OCI-LY3 (cell line): ENCODE results near the gene CASR.

Experiments
- H2AFZ ChIP-seq: fragments of 200-600, 300-600 bp; shearing (Covaris generic); 2 replicates; pipeline ENCODE4 v1.6.0; 2014; ENCODE audit warnings: antibody characterized with exemption, low read depth, low read length
- H3K27ac ChIP-seq: fragments of 200-600, 300-600 bp; sonication (generic); 2 replicates; pipeline ENCODE4 v1.5.1; 2014; ENCODE audit warnings: mild to moderate bottlenecking, low read length, moderate library complexity, mixed read lengths
- H3K27me3 ChIP-seq: fragments of 200-600, 300-600 bp; sonication (generic); 2 replicates; pipeline ENCODE4 v1.6.1; 2014; ENCODE audit warnings: low read depth, low read length, mixed read lengths
- H3K36me3 ChIP-seq: fragments of 200-600, 300-600 bp; sonication (generic); replicated peaks from 2 replicates; pipeline ENCODE3; 2014; ENCODE audit warnings: low read depth, low read length, mixed read lengths
- H3K4me1 ChIP-seq: fragments of 300-600, 200-600 bp; sonication (generic); 2 replicates; pipeline ENCODE4 v1.6.1; 2014; ENCODE audit warnings: low read length, mixed read lengths
- H3K4me2 ChIP-seq: fragments of 200-600, 300-600 bp; sonication (generic); 2 replicates; pipeline ENCODE4 v1.6.1; 2014; ENCODE audit warnings: low read length, mixed read lengths
- H3K4me3 ChIP-seq: fragments of 300-600, 200-600 bp; sonication (generic); 2 replicates; pipeline ENCODE4 v1.5.1; 2014; ENCODE audit warnings: antibody characterized with exemption, mild to moderate bottlenecking, low read length, moderate library complexity
- H3K79me2 ChIP-seq: fragments of 300-600, 200-600 bp; shearing (Covaris generic); 2 replicates; pipeline ENCODE4 v1.6.1; 2014; ENCODE audit warnings: mild to moderate bottlenecking, low read length, mixed read lengths
- H3K9ac ChIP-seq: fragments of 300-600, 200-600 bp; shearing (Covaris generic); 2 replicates; pipeline ENCODE4 v1.6.0; 2014; ENCODE audit warnings: mild to moderate bottlenecking, low read length, moderate library complexity
- H3K9me3 ChIP-seq: fragments of 200-600, 300-600 bp; shearing (Covaris generic); 2 replicates; pipeline ENCODE4 v1.6.1; 2014; ENCODE audit warnings: low read length, mixed read lengths; ENCODE audit not compliant: insufficient read depth
- H4K20me1 ChIP-seq: fragments of 200-600, 300-600 bp; sonication (generic); 2 replicates; pipeline ENCODE4 v1.6.1; 2016; ENCODE audit warnings: low read length, mixed read lengths; ENCODE audit not compliant: insufficient read depth
- EZH2phosphoT487 ChIP-seq: fragments of 200-600 bp; shearing (Covaris generic); IDR thresholded peaks from 2 replicates; pipeline ENCODE4 v1.6.1; 2018; ENCODE audit warnings: antibody characterized with exemption, mixed run types, low read depth
- TF ChIP-seq, protein P1 (sequence below): fragments of 200-600, 300-600 bp; sonication (generic); IDR thresholded peaks from 2 replicates; pipeline ENCODE4 v1.5.1; 2014; ENCODE audit warnings: antibody characterized with exemption, low read length, low read depth

Gene CASR, protein sequence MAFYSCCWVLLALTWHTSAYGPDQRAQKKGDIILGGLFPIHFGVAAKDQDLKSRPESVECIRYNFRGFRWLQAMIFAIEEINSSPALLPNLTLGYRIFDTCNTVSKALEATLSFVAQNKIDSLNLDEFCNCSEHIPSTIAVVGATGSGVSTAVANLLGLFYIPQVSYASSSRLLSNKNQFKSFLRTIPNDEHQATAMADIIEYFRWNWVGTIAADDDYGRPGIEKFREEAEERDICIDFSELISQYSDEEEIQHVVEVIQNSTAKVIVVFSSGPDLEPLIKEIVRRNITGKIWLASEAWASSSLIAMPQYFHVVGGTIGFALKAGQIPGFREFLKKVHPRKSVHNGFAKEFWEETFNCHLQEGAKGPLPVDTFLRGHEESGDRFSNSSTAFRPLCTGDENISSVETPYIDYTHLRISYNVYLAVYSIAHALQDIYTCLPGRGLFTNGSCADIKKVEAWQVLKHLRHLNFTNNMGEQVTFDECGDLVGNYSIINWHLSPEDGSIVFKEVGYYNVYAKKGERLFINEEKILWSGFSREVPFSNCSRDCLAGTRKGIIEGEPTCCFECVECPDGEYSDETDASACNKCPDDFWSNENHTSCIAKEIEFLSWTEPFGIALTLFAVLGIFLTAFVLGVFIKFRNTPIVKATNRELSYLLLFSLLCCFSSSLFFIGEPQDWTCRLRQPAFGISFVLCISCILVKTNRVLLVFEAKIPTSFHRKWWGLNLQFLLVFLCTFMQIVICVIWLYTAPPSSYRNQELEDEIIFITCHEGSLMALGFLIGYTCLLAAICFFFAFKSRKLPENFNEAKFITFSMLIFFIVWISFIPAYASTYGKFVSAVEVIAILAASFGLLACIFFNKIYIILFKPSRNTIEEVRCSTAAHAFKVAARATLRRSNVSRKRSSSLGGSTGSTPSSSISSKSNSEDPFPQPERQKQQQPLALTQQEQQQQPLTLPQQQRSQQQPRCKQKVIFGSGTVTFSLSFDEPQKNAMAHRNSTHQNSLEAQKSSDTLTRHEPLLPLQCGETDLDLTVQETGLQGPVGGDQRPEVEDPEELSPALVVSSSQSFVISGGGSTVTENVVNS

DNA sequence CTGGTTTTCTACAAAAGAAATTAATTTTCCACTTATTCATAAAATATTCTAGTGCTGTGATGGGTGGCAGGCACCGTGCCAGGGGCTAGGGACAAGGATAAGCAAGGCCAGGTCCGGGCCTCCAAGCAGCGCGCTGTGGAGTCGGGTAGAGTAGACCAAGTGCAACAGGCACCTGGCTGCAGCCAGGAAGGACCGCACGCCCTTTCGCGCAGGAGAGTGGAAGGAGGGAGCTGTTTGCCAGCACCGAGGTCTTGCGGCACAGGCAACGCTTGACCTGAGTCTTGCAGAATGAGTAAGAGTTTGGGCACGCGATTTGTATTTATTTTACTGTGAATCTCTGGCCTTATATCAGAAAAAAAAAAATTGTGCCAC, at the start of gene CASR:
CASR (plus strand) TSS at position 148 of the 372 bp plus-strand sequence. CDS start 70,522 bp downstream, outside the sequence.
- H3K4me2 ChIP-seq = no peak within 1 kb of the TSS
- H3K79me2 ChIP-seq = no peaks in the 10 kb centered on the region
- no peak within 1 kb of the TSS for H2AFZ ChIP-seq
- no peak within 1 kb of the TSS for H3K27ac ChIP-seq
- no peak within 1 kb of the TSS for H3K9ac ChIP-seq
- no peak within 1 kb of the TSS for H3K4me3 ChIP-seq
- no peaks in the 10 kb centered on the region for H3K9me3 ChIP-seq
- no peaks in the 10 kb centered on the region for H3K36me3 ChIP-seq
- TF ChIP-seq EZH2phosphoT487 = no peak
- TF ChIP-seq, protein P1, sequence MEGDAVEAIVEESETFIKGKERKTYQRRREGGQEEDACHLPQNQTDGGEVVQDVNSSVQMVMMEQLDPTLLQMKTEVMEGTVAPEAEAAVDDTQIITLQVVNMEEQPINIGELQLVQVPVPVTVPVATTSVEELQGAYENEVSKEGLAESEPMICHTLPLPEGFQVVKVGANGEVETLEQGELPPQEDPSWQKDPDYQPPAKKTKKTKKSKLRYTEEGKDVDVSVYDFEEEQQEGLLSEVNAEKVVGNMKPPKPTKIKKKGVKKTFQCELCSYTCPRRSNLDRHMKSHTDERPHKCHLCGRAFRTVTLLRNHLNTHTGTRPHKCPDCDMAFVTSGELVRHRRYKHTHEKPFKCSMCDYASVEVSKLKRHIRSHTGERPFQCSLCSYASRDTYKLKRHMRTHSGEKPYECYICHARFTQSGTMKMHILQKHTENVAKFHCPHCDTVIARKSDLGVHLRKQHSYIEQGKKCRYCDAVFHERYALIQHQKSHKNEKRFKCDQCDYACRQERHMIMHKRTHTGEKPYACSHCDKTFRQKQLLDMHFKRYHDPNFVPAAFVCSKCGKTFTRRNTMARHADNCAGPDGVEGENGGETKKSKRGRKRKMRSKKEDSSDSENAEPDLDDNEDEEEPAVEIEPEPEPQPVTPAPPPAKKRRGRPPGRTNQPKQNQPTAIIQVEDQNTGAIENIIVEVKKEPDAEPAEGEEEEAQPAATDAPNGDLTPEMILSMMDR = no peak
- no peaks in the 10 kb centered on the region for H3K4me1 ChIP-seq
- no peaks in the 10 kb centered on the region for H3K27me3 ChIP-seq
- H4K20me1 ChIP-seq = no peaks in the 10 kb centered on the region

DNA sequence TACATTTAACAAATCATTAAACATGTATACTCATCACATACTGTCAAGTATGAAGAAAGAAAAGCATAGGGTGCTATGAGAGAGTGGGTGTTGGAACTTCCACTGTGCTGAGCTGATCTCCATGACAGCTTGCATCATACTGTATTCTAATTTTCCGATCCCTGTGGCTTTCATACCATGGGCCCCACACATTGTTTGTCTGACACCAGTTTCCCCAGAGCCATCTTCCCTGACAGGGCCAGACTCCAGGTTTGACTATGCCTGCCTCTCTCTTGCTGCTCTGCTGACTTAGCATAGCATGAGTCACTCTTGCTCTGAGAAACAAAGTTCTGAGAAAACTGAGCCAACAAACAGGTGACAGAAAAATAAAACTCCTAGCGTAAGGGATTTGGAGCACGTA, 37.0 kb upstream of the CASR start:
- H3K4me1 ChIP-seq = peaks cover 40% of the 10 kb centered on the region
- H2AFZ ChIP-seq = peak overlapping the region; percentile 66
- peak overlapping the region; percentile 36 for H3K4me2 ChIP-seq
- no peaks in the 10 kb centered on the region for H3K79me2 ChIP-seq
- peak overlapping the region; percentile 70 for H3K27ac ChIP-seq
- no peaks in the 10 kb centered on the region for H3K27me3 ChIP-seq
- H3K9me3 ChIP-seq = 0 out of 2 replicates have a peak, but pooled peaks cover 3% of the 10 kb centered on the region
- peak overlapping the region; percentile 19; the same call in 1 of the 2 replicates for H3K9ac ChIP-seq
- no peak for TF ChIP-seq EZH2phosphoT487
- TF ChIP-seq, protein P1 = no peak
- H3K36me3 ChIP-seq = no peaks in the 10 kb centered on the region
- H3K4me3 ChIP-seq = no peak overlapping the region
- no peaks in the 10 kb centered on the region for H4K20me1 ChIP-seq

DNA sequence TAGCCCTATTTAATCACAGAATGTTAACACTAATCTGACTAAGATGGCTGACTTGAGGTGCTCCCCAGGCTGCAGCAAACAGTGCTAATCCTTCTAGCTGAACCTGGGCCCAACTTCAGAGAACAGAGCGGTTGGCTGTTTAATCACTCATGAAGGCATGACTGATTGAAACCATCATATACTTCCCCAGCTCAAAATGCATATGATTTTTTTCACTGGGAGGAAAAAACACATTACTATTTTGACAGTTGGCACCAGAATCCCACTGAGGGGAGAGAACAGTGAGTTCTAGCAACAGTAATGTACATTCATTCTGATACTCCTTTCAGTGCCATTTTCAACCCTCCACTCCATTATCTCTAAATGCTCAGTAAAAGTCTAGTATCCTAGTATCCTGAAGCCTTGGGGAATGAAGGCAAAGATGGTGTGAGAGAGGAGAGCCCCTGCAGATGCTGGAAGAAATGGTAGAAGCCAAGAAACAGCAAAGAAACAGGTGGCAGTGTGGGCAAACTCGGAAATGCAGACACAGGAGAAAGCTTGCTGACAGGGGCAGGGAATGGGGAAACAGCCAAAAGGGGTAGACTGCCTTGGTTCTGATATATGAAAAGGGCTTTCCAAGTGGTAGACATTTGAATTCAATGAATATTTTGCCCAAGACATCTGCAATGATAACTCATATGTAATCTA, 34.4 kb upstream of the CASR start:
- H3K4me1 ChIP-seq = peaks cover 40% of the 10 kb centered on the region
- H4K20me1 ChIP-seq = no peaks in the 10 kb centered on the region
- H3K4me2 ChIP-seq = peak overlapping the region; percentile 32
- peaks cover 9% of the 10 kb centered on the region for H3K36me3 ChIP-seq
- no peak overlapping the region for H3K4me3 ChIP-seq
- H3K9ac ChIP-seq = no peak overlapping the region
- no peaks in the 10 kb centered on the region for H3K79me2 ChIP-seq
- peak overlapping the region; percentile 35 for H3K27ac ChIP-seq
- peak overlapping the region; percentile 80 for H2AFZ ChIP-seq
- TF ChIP-seq, protein P1 = no peak
- H3K27me3 ChIP-seq = no peaks in the 10 kb centered on the region
- H3K9me3 ChIP-seq = peaks cover 9% of the 10 kb centered on the region; the same call in 1 of the 2 replicates
